ENCODE measurements around the gene TAGAP.

DNA sequence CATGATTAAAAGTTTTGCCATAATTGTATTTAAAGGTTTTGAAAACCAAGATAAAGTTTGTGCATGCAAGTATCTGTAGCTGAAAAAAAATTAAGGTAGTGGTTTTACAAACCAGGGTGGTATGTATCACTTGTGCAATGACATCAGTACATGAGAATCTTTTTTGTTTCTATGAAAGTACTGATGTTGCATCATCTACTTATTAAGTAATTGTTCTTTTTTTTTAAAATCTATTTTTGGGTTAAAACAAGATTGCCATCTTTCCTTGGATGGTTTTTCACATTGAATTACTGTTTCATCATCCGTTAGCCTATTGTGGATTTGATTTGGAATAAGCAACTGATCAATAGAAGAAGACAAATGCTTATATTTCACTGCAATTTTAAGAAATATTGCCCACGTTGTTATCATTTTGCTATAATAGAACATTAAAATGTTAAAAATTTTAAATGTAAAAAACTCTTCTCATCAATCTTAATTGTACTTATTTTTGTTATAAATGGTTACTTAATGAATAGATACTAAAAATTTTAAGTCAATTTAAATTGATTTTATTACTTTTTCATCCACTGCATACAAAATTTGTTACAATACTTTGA is 39.8 kb upstream of the TAGAP start:
- TF ChIP-seq, protein P1, sequence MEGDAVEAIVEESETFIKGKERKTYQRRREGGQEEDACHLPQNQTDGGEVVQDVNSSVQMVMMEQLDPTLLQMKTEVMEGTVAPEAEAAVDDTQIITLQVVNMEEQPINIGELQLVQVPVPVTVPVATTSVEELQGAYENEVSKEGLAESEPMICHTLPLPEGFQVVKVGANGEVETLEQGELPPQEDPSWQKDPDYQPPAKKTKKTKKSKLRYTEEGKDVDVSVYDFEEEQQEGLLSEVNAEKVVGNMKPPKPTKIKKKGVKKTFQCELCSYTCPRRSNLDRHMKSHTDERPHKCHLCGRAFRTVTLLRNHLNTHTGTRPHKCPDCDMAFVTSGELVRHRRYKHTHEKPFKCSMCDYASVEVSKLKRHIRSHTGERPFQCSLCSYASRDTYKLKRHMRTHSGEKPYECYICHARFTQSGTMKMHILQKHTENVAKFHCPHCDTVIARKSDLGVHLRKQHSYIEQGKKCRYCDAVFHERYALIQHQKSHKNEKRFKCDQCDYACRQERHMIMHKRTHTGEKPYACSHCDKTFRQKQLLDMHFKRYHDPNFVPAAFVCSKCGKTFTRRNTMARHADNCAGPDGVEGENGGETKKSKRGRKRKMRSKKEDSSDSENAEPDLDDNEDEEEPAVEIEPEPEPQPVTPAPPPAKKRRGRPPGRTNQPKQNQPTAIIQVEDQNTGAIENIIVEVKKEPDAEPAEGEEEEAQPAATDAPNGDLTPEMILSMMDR (IDR thresholded peaks at IDR 0.05; ENCODE audit: low read length), result no peak
- TF ChIP-seq EZH2 (optimal IDR thresholded peaks at IDR 0.05; ENCODE audit: low read depth, low read length), result no peak
